H9 (cell line): ENCODE data around the gene VDAC2. TPM values are rescaled to one million over a fixed set of nuclear protein-coding genes. Genes with fewer than 3 reads are reported as not detected.

ENCODE experiments used
- DNase-seq: peaks from one replicate; pipeline ENCODE4 v3.0.0-alpha.2; 2017
- H2AFZ ChIP-seq: one replicate; pipeline ENCODE4 v1.6.1; 2013; ENCODE audit warnings: mild to moderate bottlenecking, low read length, control low read depth, moderate library complexity
- H2AK5ac ChIP-seq: 2 replicates; pipeline ENCODE4 v1.6.1; 2013; ENCODE audit warnings: low read length, control low read depth, mixed read lengths; ENCODE audit not compliant: insufficient read length
- H2BK120ac ChIP-seq: one replicate; pipeline ENCODE4 v1.6.1; 2013; ENCODE audit warnings: low read depth, mild to moderate bottlenecking, low read length, control low read depth, inconsistent platforms; ENCODE audit not compliant: poor library complexity, severe bottlenecking
- H2BK12ac ChIP-seq: 2 replicates; pipeline ENCODE4 v1.6.1; 2013; ENCODE audit warnings: low read length, control low read depth, mixed read lengths, low read depth; ENCODE audit not compliant: insufficient read length
- H2BK15ac ChIP-seq: 2 replicates; pipeline ENCODE4 v1.6.1; 2013; ENCODE audit warnings: low read depth, low read length, control low read depth
- H2BK20ac ChIP-seq: one replicate; pipeline ENCODE4 v1.6.1; 2013; ENCODE audit warnings: low read depth, mild to moderate bottlenecking, low read length, control low read depth, inconsistent platforms; ENCODE audit not compliant: poor library complexity, severe bottlenecking
- H2BK5ac ChIP-seq: 2 replicates; pipeline ENCODE4 v1.6.1; 2013; ENCODE audit warnings: low read length, control low read depth, mixed read lengths; ENCODE audit not compliant: insufficient read length
- H3K14ac ChIP-seq: 2 replicates; pipeline ENCODE4 v1.6.1; 2013; ENCODE audit warnings: low read length, control low read depth; ENCODE audit not compliant: insufficient read depth
- H3K18ac ChIP-seq: 2 replicates; pipeline ENCODE4 v1.6.1; 2013; ENCODE audit warnings: low read depth, mild to moderate bottlenecking, mixed read lengths, low read length, control low read depth; ENCODE audit not compliant: insufficient read length
- H3K23ac ChIP-seq: 2 replicates; pipeline ENCODE4 v1.6.1; 2013; ENCODE audit warnings: low read length, control low read depth, mixed read lengths, low read depth; ENCODE audit not compliant: insufficient read length
- H3K23me2 ChIP-seq: 2 replicates; pipeline ENCODE4 v1.6.1; 2013; ENCODE audit warnings: low read depth, mild to moderate bottlenecking, mixed read lengths, low read length, control low read depth; ENCODE audit not compliant: insufficient read length, poor library complexity, severe bottlenecking
- H3K27ac ChIP-seq: 2 replicates; pipeline ENCODE4 v1.5.1; 2013; ENCODE audit warnings: low read length, control low read depth, mixed read lengths, low read depth; ENCODE audit not compliant: insufficient read length
- H3K27me3 ChIP-seq: 2 replicates; pipeline ENCODE4 v1.6.1; 2013; ENCODE audit warnings: low read length, control low read depth, inconsistent platforms; ENCODE audit not compliant: insufficient read depth
- H3K4ac ChIP-seq: 2 replicates; pipeline ENCODE4 v1.6.1; 2013; ENCODE audit warnings: low read depth, mild to moderate bottlenecking, control low read depth, inconsistent platforms, low read length, moderate library complexity
- H3K4me1 ChIP-seq: 2 replicates; pipeline ENCODE4 v1.6.1; 2013; ENCODE audit warnings: low read length, control low read depth, inconsistent platforms; ENCODE audit not compliant: insufficient read depth
- H3K4me2 ChIP-seq: 2 replicates; pipeline ENCODE4 v1.6.1; 2013; ENCODE audit warnings: low read length, control low read depth, mixed read lengths; ENCODE audit not compliant: insufficient read length, insufficient read depth
- H3K56ac ChIP-seq: 2 replicates; pipeline ENCODE4 v1.6.1; 2013; ENCODE audit warnings: low read depth, mild to moderate bottlenecking, mixed read lengths, low read length, control low read depth; ENCODE audit not compliant: insufficient read length
- H3K79me1 ChIP-seq: 2 replicates; pipeline ENCODE4 v1.6.1; 2013; ENCODE audit warnings: low read depth, mild to moderate bottlenecking, moderate library complexity, low read length, control low read depth, inconsistent platforms; ENCODE audit not compliant: insufficient read depth, poor library complexity, severe bottlenecking
- H3K79me2 ChIP-seq: 2 replicates; pipeline ENCODE4 v1.6.1; 2013; ENCODE audit warnings: low read length, control low read depth, inconsistent platforms; ENCODE audit not compliant: insufficient read depth
- H3K9ac ChIP-seq: 2 replicates; pipeline ENCODE4 v1.6.1; 2013; ENCODE audit warnings: low read length, control low read depth, mixed read lengths; ENCODE audit not compliant: insufficient read length; ENCODE audit errors: extremely low read depth
- H3K9me3 ChIP-seq: one replicate; pipeline ENCODE4 v1.6.1; 2013; ENCODE audit warnings: low read depth, low read length, inconsistent platforms; ENCODE audit not compliant: control insufficient read depth
- H3T11ph ChIP-seq: one replicate; pipeline ENCODE4 v1.6.1; 2013; ENCODE audit warnings: mild to moderate bottlenecking, low read length, control low read depth, inconsistent platforms
- H4K20me1 ChIP-seq: one replicate; pipeline ENCODE4 v1.6.1; 2013; ENCODE audit not compliant: control insufficient read depth, insufficient read length, insufficient read depth
- H4K5ac ChIP-seq: 2 replicates; pipeline ENCODE4 v1.6.1; 2013; ENCODE audit warnings: low read depth, mild to moderate bottlenecking, mixed read lengths, low read length, control low read depth; ENCODE audit not compliant: insufficient read length
- H4K8ac ChIP-seq: replicated peaks from 2 replicates; pipeline ENCODE4 v1.6.1; 2013; ENCODE audit warnings: low read length, control low read depth, mixed read lengths, low read depth; ENCODE audit not compliant: insufficient read length
- H4K91ac ChIP-seq: 2 replicates; pipeline ENCODE4 v1.6.1; 2013; ENCODE audit warnings: low read depth, mild to moderate bottlenecking, moderate library complexity, mixed read lengths, low read length, control low read depth; ENCODE audit not compliant: insufficient read length
- H3K27ac Mint-ChIP-seq, 3 experiments: 2 replicates in 2 of 3; 3 replicates in 1 of 3; pipeline ENCODE4 v1.8.0; 2020 to 2021; ENCODE audit warnings: mixed read lengths in 3 of 3, mild to moderate bottlenecking in 1 of 3, moderate library complexity in 1 of 3
- H3K27me3 Mint-ChIP-seq: 2 replicates; pipeline ENCODE4 v1.8.0; 2021; ENCODE audit warnings: low read depth, mild to moderate bottlenecking, moderate library complexity, mixed read lengths
- H3K36me3 Mint-ChIP-seq, 3 experiments: 2 replicates in 2 of 3; 3 replicates in 1 of 3; pipeline ENCODE4 v1.8.0; 2020 to 2021; ENCODE audit warnings: low read depth in 3 of 3, mixed read lengths in 3 of 3; ENCODE audit not compliant: insufficient read depth in 1 of 3
- H3K4me1 Mint-ChIP-seq, 2 experiments: 2 replicates each; pipeline ENCODE4 v1.8.0; 2020; ENCODE audit warnings: mixed read lengths in 2 of 2
- H3K4me3 Mint-ChIP-seq, 2 experiments: 2 replicates in 1 of 2; 3 replicates in 1 of 2; pipeline ENCODE4 v1.8.0; 2020 to 2021; ENCODE audit warnings: mild to moderate bottlenecking in 2 of 2, mixed read lengths in 2 of 2, moderate library complexity in 1 of 2
- H3K9me3 Mint-ChIP-seq, 2 experiments: 2 replicates in 1 of 2; 3 replicates in 1 of 2; pipeline ENCODE4 v1.8.0; 2020; ENCODE audit warnings: mild to moderate bottlenecking in 2 of 2, mixed read lengths in 2 of 2, moderate library complexity in 1 of 2
- WGBS: extraction: QIAGEN DNeasy Blood & Tissue Kit; methylation state at CpG from one replicate; pipeline ENCODE4 v1.1.7; 2013; ENCODE audit warnings: missing lambda C conversion rate, low lambda C conversion rate, mixed read lengths; ENCODE audit not compliant: insufficient read length; ENCODE audit errors: extremely low coverage; 5-methylcytosine and 5-hydroxymethylcytosine counted together
- total RNA-seq: library from RNA; stranded (reverse); gene quantifications from 2 replicates; pipeline ENCODE4 v1.2.1, GENCODE V29; 2021
- TF ChIP-seq, protein P1 (sequence below): fragments of 200-600 bp; sonication (generic); conservative IDR thresholded peaks from 3 replicates; pipeline ENCODE4 v1.8.0; 2021; ENCODE audit warnings: antibody characterized with exemption, mild to moderate bottlenecking

The VDAC2 gene
- total RNA-seq, 1 experiment from 2014 or later, result 271 TPM

DNA sequence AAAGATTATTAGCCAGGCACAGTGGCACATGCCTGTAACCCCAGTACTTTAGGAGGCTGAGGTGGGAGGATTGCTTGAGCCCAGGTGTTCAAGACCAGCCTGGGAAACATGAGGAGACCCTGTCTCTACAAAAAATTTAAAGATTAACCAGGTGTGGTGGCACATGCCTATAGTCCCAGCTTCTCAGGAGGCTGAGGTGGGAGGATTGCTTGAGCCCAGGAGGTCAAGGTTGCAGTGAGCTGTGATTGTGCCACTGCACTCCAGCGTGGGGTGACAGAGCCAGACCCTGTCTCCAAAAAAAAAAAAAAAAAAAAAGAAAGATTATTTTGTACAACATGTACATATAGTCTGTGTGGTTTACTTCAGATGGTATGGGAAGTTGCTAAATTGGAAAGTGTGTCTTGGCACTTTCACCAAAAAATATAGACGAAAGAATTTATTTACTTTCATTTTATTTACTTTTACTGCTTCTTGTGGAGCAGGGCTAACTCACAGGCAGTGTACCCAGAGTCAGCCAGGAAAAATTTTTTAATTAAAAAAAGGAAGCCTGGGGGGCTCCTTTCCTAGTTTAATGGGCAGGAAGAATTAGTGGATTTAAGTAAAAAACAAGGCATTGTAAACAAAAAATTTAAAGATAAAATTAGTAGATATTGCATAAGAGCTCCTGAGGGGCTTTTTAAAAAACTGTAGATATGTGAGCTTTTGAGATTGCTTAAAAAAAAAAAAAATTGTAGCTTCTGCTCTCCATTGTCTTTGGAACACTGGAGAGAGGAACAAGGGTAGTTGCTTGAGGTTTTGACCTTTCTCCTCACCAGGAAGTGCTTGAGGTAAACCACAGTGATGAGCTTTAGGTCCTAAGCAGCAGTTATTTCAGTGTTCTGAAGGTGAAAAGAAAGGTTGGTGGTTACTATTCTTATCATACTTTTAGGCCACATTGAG lies 44.6 kb upstream of the VDAC2 start:
- Histone ChIP-seq H3K79me1 (no peaks in the 10 kb centered on the region), H4K20me1 (no peaks in the 10 kb centered on the region), H3K56ac (no peak overlapping the region), H3K4me2 (no peak overlapping the region), H3T11ph (no peak overlapping the region), H3K18ac (no peak overlapping the region), H3K4me1 (no peaks in the 10 kb centered on the region; the same call in 1 of the 2 replicates), H3K23me2 (no peaks in the 10 kb centered on the region), H2BK20ac (no peak overlapping the region), H4K91ac (no peak overlapping the region), H3K27me3 (no peaks in the 10 kb centered on the region), H2BK5ac (no peak overlapping the region), H3K4ac (no peak overlapping the region), H3K14ac (no peak overlapping the region), H3K79me2 (no peaks in the 10 kb centered on the region), H4K8ac (no peak overlapping the region), H3K9me3 (no peaks in the 10 kb centered on the region), H2BK12ac (no peak overlapping the region), H3K23ac (no peak overlapping the region), H3K9ac (no peak overlapping the region), H2BK15ac (no peak overlapping the region), H2AFZ (no peak overlapping the region), H2BK120ac (no peak overlapping the region), H3K27ac (no peak overlapping the region), H2AK5ac (no peak overlapping the region), H4K5ac (no peak overlapping the region)
- TF ChIP-seq, protein P1, sequence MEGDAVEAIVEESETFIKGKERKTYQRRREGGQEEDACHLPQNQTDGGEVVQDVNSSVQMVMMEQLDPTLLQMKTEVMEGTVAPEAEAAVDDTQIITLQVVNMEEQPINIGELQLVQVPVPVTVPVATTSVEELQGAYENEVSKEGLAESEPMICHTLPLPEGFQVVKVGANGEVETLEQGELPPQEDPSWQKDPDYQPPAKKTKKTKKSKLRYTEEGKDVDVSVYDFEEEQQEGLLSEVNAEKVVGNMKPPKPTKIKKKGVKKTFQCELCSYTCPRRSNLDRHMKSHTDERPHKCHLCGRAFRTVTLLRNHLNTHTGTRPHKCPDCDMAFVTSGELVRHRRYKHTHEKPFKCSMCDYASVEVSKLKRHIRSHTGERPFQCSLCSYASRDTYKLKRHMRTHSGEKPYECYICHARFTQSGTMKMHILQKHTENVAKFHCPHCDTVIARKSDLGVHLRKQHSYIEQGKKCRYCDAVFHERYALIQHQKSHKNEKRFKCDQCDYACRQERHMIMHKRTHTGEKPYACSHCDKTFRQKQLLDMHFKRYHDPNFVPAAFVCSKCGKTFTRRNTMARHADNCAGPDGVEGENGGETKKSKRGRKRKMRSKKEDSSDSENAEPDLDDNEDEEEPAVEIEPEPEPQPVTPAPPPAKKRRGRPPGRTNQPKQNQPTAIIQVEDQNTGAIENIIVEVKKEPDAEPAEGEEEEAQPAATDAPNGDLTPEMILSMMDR, result no peak
- Mint-ChIP-seq H3K4me1 (peaks cover 5 to 6% of the 10 kb centered on the region in 2 experiments), H3K27ac (peak overlapping the region in 1 of 3 experiments; percentile 14; a peak in 1 of 7 replicates), H3K27me3 (no peaks in the 10 kb centered on the region), H3K4me3 (no peak overlapping the region), H3K36me3 (peaks cover 4 to 20% (median 18%) of the 10 kb centered on the region in 3 experiments; a peak in 5 of 7 replicates), H3K9me3 (no peaks in the 10 kb centered on the region)
- WGBS, result no CpG with 5 or more reads among the region's 2 CpGs
- DNase-seq, result no peak
